Measurements from ENCODE around the gene TMTC2.

TMTC2 gene

DNA sequence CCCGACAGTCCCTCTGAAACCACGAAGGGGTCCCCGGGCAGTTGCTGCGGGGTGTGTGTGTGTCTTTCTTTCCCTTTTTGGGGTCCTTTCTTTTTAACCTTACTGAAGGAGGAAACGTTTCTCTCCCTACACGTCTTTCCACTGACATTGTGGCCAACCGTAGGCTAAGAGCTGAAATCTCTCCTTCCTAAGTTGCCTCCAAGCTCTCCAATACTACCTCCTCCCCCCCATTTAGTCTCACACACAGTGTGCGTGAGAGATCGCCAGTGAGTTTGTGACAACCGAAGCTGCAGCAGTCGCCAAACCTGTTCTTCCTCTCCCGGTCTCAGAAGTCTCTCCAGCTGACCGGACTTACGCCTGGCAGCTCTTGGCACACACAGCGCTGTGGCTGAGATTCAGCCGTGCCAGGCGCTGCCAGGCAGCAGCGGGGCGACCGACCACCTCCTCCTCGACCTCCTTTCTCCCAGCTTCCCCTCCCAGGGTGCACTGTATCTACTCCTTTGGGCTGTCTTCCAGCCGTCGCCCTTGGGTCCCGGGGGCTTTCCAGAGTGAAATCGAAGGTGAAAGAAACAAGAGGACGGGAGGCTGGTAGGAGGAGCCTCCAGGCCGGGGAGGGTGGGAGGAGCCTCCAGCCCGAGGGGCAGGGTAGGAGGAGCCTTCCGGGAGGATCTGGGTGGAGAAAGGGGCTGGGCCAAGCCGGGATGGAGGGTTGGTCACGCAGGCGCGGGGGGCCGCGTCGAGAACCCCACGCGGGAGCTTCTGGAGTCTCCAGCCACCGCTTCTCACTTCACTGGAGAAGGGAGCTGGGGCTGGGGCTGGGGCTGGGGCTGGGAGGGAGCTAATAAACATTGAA is at the start of gene TMTC2:
Gene TMTC2 (plus strand): TSS at position 739 of the 853 bp plus-strand sequence.
- in situ Hi-C loops (cut with MboI; ENCODE audit: low sequenced_read_pairs) = no loop called here

DNA sequence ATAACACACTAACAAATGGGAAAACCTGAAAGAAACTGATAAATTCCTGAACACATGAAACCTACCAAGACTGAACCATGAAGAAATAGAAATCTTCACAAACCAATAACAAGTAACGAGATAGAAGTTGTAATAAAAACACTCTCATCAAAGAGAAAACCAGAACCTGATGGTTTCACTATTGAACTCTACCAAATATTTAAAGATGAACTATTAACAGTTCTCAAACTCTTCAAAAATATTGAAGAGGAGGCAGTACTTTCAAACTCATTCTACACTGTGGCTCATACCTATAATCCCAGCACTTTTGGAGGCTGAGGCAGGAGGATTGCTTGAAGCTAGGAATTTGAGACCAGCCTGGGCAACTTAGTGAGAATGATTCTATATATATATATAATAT is 48.4 kb upstream of the TMTC2 start:
- in situ Hi-C loops (cut with MboI; ENCODE audit: low sequenced_read_pairs) = no loop called here

DNA sequence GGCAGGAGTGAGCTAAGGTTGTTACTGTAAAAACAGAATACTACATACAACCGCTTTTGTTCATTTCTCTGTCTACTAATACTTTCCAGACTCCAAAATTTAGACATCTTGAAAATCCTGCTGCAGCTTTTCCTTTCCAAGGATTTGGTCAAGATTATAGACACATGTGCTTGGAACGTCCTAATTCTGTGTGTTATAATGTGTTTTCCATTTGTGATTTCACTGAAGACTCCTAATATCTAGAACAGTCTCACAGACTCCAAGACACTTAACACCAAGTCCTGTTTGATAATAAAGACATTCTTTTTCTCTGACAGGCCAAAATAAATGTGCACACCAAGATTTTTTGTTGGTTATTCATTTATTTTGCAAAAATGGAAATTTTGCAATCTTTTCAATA is 41.8 kb upstream of the TMTC2 start:
- in situ Hi-C loops (cut with MboI; ENCODE audit: low sequenced_read_pairs) = no loop called here

DNA sequence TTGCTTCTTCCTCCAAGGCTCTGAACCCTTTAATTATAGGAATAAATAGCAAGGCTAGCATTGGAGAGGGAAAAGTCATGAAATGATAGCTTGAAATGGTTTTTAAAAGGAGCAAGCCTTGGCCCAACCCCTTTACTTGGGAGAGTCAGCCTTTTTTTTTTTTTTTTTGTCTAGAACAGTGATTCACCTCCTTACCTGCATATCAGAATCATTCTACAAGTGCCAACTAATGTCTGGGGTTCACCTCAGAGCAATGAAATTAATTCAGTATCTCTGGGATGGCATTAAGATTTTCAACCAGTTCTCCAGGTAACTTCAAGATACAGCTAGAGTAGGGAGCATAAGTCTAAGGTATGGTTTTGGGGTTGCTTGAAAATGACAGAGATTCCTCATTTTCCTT is 41.3 kb upstream of the TMTC2 start:
- in situ Hi-C loops (cut with MboI; ENCODE audit: low sequenced_read_pairs) = no loop called here

DNA sequence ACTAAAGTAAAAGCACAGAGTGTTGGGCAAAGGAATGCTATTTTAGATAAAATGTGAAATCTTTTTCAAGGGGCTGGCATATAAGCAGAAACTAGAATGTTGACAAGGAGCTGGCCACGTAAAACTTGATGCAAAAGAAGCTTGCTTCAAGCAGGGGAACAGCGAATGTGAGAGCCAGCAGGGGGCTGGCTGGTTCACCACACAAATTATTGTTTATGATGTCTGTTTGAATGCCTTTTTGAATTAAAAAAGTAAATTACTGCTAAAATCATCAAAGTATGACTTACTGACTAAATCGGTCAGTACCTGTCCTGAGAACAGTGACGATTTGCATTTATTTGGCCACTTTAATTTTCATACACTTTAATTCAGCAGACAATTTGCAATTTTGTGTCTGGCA is 38.9 kb upstream of the TMTC2 start:
- in situ Hi-C loops (cut with MboI; ENCODE audit: low sequenced_read_pairs) = no loop called here

DNA sequence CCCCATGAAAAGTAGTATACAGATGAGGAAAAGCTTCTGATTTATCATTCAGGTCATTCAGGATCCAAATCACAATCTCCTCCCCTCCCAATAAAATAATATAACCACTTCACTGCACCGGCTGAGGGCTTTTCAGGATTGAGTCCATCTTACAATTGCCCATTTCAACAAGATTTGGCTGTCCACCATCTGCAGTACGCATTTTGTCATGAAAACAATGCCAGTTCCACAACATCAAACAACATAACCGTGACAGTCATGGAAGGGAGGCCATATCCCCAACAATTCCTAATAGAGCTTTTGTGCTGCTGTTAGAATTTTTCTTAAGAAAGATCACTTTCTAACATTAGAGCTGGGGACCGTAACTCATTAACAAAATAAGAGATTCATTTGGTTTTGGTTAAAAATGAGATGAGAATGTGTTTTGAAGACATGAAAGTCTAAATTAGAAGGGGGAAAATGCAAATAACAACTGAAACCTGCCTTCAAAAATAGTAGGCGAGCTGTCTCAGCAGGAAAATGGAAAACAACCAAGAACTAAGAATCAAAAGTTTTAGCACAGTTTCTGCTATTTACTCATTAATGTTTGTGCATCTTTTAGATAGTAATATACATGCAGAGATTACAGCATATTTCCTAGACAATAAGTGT is 38.3 kb upstream of the TMTC2 start:
- in situ Hi-C loops (cut with MboI; ENCODE audit: low sequenced_read_pairs) = no loop called here

DNA sequence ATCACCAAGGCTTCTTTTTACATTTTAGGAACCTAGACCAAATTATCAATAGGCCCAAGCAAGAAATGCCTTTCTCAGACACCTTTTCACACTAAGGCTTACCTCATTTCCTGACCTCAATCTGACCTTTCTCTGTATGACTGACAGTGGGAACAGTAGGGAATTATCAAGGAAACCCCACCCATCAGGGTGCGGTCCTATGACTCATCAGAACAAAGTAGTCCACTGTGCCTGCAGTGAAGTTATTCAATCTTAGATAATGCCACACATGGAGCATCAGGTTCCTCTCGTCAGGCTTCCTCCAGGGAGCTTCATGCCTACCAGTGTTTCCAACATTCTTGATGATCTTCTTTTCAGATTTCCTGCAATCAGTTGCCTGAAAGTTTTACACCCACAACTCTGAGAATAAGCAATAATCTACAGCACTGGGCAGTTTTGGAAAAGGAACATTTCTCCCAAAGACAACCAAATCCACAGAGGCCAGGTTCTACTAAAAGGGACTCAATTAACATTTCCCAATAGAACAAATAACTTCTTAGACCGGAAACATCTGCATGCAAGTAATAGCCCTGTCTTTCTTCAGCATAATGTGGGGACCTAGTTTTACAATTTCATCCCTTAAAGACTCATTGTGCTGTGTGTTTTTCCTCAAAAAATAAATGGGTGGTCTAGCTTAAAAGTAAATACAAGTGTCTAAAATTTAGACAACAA is 35.9 kb upstream of the TMTC2 start:
- in situ Hi-C loops (cut with MboI; ENCODE audit: low sequenced_read_pairs) = no loop called here

DNA sequence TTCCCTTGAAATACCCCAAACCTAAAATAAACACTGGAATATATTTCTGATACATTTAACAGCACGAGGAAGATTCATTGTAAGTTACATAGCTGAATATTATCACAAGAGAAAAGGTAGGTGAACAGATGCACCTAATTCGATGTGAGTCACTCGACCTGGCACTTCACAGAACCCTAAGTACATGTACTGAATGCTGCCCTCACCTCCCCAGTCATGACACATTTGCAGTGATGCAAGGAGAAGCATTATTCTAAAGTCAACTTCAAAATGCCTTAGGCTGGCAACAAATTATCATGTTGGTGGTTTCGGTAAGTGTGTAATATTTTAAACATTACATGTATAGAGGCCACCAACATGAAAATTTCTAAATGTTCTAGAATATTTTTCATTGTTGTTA is 35.2 kb upstream of the TMTC2 start:
- in situ Hi-C loops (cut with MboI; ENCODE audit: low sequenced_read_pairs) = no loop called here

DNA sequence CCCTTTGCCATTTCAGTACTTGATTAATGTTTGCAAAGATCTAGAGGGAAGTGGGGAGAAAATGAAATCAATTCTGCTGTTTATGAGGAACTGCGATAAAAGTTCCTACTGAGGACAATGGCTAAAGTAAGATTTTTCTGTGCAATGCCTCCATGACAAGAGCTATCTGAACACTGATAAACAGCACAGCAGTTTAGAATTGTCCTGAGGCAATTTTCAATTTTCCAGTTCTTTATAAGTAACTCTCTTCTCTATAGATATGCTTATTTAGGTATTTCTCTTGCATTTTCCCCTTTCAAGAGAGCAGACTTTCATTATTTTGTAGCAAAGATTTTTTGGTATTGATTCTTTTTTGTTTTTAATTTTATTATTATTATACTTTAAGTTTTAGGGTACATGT is 34.6 kb upstream of the TMTC2 start:
- in situ Hi-C loops (cut with MboI; ENCODE audit: low sequenced_read_pairs) = no loop called here

DNA sequence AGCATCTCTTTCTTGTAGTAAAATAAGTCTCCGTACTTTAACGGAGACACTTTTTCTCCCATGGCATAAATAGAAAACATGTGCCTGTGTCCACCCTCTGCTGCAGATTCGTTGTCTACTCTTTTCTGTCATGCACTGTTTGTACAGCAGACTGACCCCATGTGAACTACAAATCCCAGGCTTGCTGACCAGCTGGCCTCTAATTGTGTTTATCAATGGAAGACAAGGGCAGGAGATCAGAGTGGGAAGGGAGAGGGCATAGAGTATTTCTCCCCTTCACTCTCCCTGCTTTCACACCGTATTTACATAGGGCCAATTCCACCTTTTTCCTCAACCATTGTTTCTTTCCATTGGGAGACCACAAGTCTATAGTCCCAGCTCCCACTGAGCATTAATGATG is 31.0 kb upstream of the TMTC2 start:
- in situ Hi-C loops (cut with MboI; ENCODE audit: low sequenced_read_pairs) = no loop called here

DNA sequence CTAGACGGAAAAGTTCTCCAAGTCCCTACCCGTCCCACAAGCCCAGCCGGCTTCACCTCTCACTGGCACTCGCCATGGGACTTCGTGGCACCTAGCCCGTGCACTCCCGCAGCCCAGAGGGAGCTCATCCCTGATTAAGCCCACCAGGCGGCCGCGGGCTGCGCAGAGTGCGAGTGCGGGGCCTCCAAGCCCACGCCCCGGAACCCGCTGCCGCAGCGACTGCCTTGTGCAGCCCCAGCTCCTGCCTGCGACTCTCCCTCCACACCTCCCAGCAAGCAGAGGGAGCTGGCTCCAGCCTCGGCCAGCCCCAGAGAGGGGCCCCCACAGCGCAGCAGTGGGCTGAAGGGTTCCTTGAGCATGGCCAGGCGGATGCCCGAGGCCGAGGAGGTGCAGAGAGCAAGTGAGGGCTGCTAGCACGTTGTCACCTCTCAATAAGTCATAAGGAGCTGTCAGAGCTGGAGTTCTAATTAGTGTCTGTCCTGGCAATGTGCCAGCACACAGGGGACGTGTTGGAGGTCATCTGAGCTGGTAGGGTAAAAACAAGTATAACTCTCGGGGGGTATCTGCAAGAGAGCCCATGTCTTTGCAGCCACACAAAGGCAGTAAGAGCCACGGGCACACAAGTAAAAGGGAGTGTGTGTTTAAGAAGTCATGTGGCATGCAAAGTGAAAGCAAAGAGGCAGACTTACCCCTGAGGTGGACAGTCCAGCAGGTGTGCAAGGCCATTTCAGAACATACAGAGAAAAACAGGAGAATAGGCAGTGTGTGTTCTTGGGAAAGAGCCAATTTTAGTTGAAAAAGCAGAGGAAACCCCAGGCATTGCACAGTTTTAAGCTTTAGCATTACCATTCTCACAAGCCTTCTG is 27.1 kb upstream of the TMTC2 start:
- in situ Hi-C loops (cut with MboI; ENCODE audit: low sequenced_read_pairs) = no loop called here

DNA sequence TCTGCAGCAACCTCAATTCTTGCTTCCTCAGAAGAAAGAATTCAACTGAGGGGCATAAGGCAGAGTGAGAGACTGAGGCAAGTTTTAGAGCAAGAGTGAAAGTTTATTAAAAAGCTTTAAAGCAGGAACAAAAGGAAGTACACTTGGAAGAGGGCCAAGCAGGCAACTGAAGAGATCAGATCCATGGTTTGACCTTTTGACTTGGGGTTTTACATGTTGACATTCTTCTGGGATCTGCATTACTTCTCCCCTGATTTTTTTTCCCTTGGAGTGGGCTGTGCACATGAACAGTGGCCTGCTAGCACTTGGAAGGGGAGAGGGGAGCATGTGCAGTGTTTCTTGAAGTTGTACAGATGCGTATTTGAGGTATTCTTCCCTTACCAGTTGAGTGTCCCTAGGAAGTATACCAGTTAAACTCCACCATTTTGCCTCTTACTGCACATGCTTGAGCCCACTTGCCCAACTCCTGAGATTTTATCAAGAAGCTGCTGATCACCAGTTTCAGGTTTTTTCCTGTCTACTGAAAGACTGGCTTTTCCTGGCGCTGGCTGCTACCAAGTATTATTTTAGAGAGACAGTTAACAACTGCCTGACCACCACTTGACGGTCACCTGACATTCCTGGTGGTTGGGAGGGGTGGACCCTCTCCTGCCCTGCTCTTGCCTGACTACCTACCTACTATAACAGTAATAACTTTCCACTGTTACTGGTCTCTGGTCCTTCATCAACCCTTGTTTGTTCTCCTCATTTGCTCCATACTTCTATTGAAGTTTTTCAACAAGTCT is 26.0 kb upstream of the TMTC2 start:
- in situ Hi-C loops (cut with MboI; ENCODE audit: low sequenced_read_pairs) = no loop called here

DNA sequence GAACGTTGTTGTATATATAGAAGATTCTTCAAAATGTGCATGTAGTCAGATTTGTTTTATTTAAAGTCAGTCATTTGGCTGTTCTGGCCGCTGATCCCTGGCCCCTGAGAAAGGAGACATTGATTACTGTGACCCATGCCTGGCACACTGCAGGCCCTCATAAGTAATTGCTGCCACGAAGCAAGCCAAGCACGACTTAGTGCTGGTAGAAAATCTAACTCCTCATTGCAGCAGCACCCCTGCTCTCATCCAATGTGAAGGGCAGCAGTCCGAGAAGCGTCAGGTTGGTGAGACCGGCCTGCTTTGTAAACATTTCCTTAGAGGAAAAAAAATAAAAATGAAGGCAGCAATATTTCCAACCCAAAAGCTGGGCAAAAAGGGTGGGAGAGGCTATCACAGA is 22.8 kb upstream of the TMTC2 start:
- in situ Hi-C loops (cut with MboI; ENCODE audit: low sequenced_read_pairs) = no loop called here

DNA sequence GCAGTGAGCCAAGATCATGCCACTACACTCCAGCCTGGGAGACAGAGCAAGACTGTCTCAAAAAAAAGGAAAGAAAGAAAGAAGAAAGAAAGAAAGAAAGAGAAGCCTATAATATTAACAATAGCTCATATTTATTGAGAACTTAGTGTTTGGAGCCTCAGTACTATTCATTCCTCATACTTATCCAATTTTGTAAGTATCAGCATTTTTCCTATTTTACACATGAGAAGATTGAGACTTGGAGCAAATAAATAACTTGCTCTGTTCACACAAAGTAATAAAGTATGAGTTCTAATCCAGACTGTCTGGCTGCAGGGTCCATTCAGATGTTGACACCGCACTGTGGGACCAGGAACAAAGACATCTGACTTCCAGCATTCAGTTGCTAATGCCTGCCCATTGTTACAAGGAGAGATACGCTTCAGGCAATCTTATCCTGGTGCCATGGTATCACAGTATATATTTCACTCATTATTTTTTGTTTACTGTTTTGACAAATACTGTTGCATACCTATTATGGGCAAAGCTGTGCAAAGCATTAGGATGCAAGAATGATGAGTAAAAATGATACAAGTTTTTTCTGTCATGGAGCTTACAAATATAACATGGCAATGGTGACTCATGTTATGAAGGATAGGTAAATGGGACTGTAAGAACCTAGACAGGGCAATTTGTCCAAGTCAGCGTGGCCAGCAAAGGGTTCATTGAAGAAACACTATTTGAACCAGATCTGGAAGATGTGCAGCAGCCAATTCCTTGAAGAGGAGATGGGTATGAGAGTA is 21.4 kb upstream of the TMTC2 start:
- in situ Hi-C loops (cut with MboI; ENCODE audit: low sequenced_read_pairs) = no loop called here

DNA sequence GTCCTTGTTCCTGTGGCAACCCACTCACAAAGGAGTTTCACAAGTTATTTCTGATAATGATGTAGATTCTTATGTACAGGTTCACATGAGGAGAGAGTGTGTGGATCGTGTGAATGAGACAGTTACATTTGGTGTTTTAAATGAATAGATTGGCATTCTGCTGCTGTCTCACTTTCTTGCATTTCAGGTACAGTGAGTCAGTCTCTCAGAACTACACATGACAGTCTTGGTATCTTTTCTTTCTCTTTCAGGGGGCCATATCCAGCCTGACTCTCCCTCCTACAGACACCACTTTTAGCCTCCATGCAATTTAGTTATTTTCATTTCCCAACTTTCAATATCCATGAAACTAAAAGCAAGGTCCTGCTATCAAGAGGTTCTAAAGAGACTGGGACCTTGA is 19.9 kb upstream of the TMTC2 start:
- in situ Hi-C loops (cut with MboI; ENCODE audit: low sequenced_read_pairs) = no loop called here

DNA sequence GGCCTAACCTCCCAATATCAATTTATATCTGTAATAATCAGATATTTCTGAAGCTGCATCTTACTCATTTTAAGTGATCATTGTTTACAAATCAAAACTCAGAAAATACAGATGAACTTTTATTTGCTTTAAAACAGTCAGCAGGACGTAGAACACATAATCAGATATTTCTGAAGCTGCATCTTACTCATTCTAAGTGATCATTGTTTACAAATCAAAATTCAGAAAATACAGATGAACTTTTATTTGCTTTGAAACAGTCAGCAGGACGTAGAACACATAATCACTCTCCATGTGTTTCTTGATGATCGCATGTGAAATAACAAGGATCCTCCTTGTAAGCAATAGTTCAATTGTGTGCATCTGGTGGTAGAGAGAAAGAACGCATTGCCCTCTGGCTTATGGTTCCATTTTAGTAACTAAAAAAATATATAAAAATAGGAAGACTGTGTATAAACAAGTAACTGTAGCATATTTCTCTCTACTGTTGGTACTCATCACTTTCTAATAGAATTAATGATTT is 15.0 kb upstream of the TMTC2 start:
- in situ Hi-C loops (cut with MboI; ENCODE audit: low sequenced_read_pairs) = no loop called here

DNA sequence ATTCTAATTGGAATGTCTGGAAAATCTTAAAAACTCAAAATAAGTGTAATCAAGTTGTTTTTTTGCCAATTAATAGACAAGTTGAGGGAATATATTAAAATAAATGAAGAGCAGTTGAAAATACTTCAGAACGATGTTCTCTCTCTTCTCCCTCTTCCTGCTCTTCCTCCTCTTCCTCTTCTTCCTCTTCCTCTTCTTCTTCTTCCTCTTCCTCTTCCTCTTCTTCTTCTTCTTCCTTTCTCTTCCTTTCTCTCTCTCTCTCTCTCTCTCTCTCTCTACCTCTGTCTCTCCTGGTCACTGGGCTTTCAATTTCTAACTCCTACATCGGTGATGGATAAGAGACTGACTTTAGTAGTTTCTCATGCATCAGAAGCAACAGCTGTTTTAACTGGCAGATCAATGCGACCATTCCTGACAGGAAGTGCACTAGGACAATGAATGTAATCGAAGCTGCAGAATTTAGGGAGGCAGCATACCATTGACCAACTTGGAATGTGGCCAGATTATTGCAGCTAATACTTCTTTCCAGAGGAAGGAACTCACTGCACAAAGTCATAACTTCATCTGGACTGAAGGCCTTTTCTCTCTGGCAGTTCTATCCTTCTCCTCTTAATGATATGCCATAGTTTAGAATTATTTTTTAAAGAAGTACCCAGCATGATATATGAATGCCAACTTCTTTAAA is 13.8 kb upstream of the TMTC2 start:
- in situ Hi-C loops (cut with MboI; ENCODE audit: low sequenced_read_pairs) = no loop called here

DNA sequence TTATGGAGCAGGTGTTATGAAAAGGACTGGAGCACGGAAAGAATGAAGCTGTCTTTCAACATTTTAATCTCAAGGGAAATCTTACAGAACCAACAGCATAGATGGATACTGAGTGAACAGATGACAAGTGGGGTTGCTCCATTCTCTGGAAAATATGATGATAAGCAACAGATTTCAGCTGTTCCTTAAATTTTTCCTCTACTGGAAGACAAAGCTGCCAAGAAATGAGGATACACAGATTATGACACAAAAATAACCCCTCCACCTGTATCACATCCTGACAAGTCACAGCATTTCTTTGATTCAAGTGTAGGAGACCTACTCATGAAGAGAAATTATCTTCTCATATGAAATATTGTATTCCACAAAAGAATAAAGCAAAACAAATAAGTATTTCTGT is 13.0 kb upstream of the TMTC2 start:
- in situ Hi-C loops (cut with MboI; ENCODE audit: low sequenced_read_pairs) = no loop called here

DNA sequence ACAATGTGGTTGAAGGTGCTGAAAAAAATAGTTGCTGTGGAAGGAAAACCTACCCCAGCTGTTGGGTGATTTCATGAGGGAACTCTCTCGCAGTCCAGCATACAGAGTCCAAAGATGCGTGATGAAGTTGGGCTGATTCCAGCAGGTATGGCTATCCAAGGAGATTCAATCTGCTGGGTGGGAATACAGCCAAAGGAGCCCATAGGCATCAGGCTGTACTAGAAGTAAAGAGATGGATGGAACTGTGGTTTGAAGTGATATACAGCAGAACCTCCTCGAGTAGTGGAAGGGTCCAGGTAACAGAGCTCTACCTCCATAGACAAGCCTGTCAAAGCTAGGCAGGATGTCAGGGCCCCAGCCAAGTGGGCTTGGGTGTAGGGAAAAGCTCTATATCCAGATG is 11.5 kb upstream of the TMTC2 start:
- in situ Hi-C loops (cut with MboI; ENCODE audit: low sequenced_read_pairs) = no loop called here
